K562 (cell line): ENCODE measurements around the gene CCDC187. TPM values are rescaled to one million over a fixed set of nuclear protein-coding genes. Genes with fewer than 3 reads are reported as not detected.

Experiments
- ATAC-seq: fragments of 200-7000 bp; cut with Tn5 transposase; 3 replicates; pipeline ENCODE4 v1.9.1; 2020; ENCODE audit warnings: moderate library complexity
- BruUV-seq: library from RNA; stranded (reverse); fragments of 400-500 nt; replicated peaks from 2 replicates; lab custom pipeline; 2021; lab: Mats Ljungman, UMichigan
- CTCF ChIA-PET: fragments of 300-600 bp; formaldehyde crosslinking; extraction: SDS; loops from one replicate; lab custom pipeline; 2021; ENCODE audit warnings: low intra/inter-chr PET ratio; lab: Yijun Ruan, JAX
- POLR2A ChIA-PET: fragments of 300-600, 350-650 bp; sonication (Branson Sonifier 250); formaldehyde crosslinking; extraction: SDS; loops from one replicate; lab custom pipeline; 2021; ENCODE audit warnings: antibody characterized with exemption, inconsistent platforms; lab: Yijun Ruan, JAX
- DNase-seq, 4 experiments: peaks; one replicate each; pipeline versions ENCODE4 v3.0.0 to v3.0.0-alpha.2; 2011 to 2018; ENCODE audit warnings: low spot score in 3 of 4, mixed read lengths in 3 of 4; ENCODE audit errors: extremely low read depth in 1 of 4
- FAIRE-seq: peaks from 2 replicates; lab custom pipeline; 2011; peaks lifted over from hg19 to GRCh38; lab: Jason Lieb, UNC
- H2AFZ ChIP-seq: 2 replicates; pipeline ENCODE4 v1.6.0; 2011; ENCODE audit warnings: low read depth, low read length, control low read depth, inconsistent platforms
- H3K27ac ChIP-seq: fragments of 200-600 bp; 3 replicates; pipeline ENCODE4 v1.8.0; 2011; ENCODE audit warnings: low read depth, mild to moderate bottlenecking, control low read depth, inconsistent platforms, low read length, moderate library complexity, mixed read lengths; ENCODE audit errors: extremely low read depth
- H3K27me3 ChIP-seq, 2 experiments: fragments of 300-600 bp in 1 of 2; 2 replicates in 1 of 2; 3 replicates in 1 of 2; pipeline versions ENCODE4 v1.6.0 to v1.8.0; 2011; ENCODE audit warnings: inconsistent platforms in 2 of 2, low read length in 2 of 2, mild to moderate bottlenecking in 1 of 2, mixed read lengths in 1 of 2, moderate library complexity in 1 of 2; ENCODE audit not compliant: control insufficient read depth in 2 of 2, insufficient read depth in 2 of 2
- H3K36me3 ChIP-seq: fragments of 300-600 bp; 3 replicates; pipeline ENCODE4 v1.8.0; 2011; ENCODE audit warnings: mild to moderate bottlenecking, low read length, inconsistent platforms; ENCODE audit not compliant: control insufficient read depth, insufficient read depth
- H3K4me1 ChIP-seq, 2 experiments: fragments of 200-600 bp in 1 of 2; replicated peaks in 1 of 2; 2 replicates in 1 of 2; 3 replicates in 1 of 2; pipeline versions ENCODE4 v1.5.1 to v1.8.0; 2011; ENCODE audit warnings: inconsistent platforms in 2 of 2, low read length in 2 of 2, mild to moderate bottlenecking in 1 of 2, mixed read lengths in 1 of 2, moderate library complexity in 1 of 2; ENCODE audit not compliant: control insufficient read depth in 2 of 2, insufficient read depth in 2 of 2
- H3K4me2 ChIP-seq: 2 replicates; pipeline ENCODE4 v1.6.1; 2011; ENCODE audit warnings: low read length, control low read depth, inconsistent platforms, mixed read lengths; ENCODE audit not compliant: insufficient read depth
- H3K4me3 ChIP-seq: fragments of 200-600 bp; sonication (generic), shearing (Covaris generic); 2 replicates; pipeline ENCODE4 v1.5.1; 2016; ENCODE audit warnings: control low read depth, inconsistent platforms
- H3K79me2 ChIP-seq: fragments of 200-600 bp; 3 replicates; pipeline ENCODE4 v1.8.0; 2011; ENCODE audit warnings: low read length, inconsistent platforms; ENCODE audit not compliant: control insufficient read depth, insufficient read depth
- H3K9ac ChIP-seq, 2 experiments: 2 replicates each; pipeline versions ENCODE4 v1.6.0 to v1.6.1; 2011; ENCODE audit warnings: low read depth in 2 of 2, low read length in 2 of 2, control low read depth in 1 of 2, inconsistent platforms in 1 of 2, mild to moderate bottlenecking in 1 of 2, mixed read lengths in 1 of 2; ENCODE audit not compliant: insufficient read depth in 1 of 2
- H3K9me1 ChIP-seq: one replicate; pipeline ENCODE4 v1.6.0; 2011; ENCODE audit warnings: inconsistent platforms, mild to moderate bottlenecking, low read length, moderate library complexity; ENCODE audit not compliant: control insufficient read depth, insufficient read depth
- H3K9me3 ChIP-seq: replicated peaks from 2 replicates; pipeline ENCODE4 v1.5.1; 2011; ENCODE audit warnings: low read depth, low read length, inconsistent platforms; ENCODE audit not compliant: control insufficient read depth, insufficient read depth
- H4K20me1 ChIP-seq: replicated peaks from 2 replicates; pipeline ENCODE4 v1.6.1; 2011; ENCODE audit warnings: low read length, inconsistent platforms, mixed read lengths; ENCODE audit not compliant: control insufficient read depth, insufficient read depth
- CTCF ChIP-seq, 3 experiments: IDR thresholded peaks in 2 of 3; conservative IDR thresholded peaks in 1 of 3; 2 replicates each; pipeline ENCODE4 v1.5.1; 2011 to 2012; ENCODE audit warnings: low read length in 3 of 3, mild to moderate bottlenecking in 3 of 3, control low read depth in 2 of 3, improper control_type of control experiment in 1 of 3, inconsistent platforms in 1 of 3, low read depth in 1 of 3, mixed read lengths in 1 of 3, moderate library complexity in 1 of 3; ENCODE audit not compliant: insufficient read depth in 2 of 3
- EP400 ChIP-seq: fragments of 450-650 bp; IDR thresholded peaks from 2 replicates; pipeline ENCODE4 v1.6.1; 2017; ENCODE audit warnings: antibody characterized with exemption, mild to moderate bottlenecking, moderate library complexity
- ETS1 ChIP-seq: conservative IDR thresholded peaks from 2 replicates; pipeline ENCODE4 v1.6.1; 2011; ENCODE audit warnings: low read depth, mild to moderate bottlenecking, low read length; ENCODE audit not compliant: control insufficient read depth
- MYC ChIP-seq, 2 experiments: fragments of 250-450 bp in 1 of 2; sonication (Bioruptor Pico) in 1 of 2; IDR thresholded peaks; 2 replicates each; pipeline versions ENCODE4 v1.5.1 to v1.6.1; 2012 to 2021; ENCODE audit warnings: low read depth in 2 of 2, borderline replicate concordance in 1 of 2, improper control_type of control experiment in 1 of 2, low read length in 1 of 2, mild to moderate bottlenecking in 1 of 2, moderate library complexity in 1 of 2
- POLR2G ChIP-seq: fragments of 200-400 bp; formaldehyde crosslinking; IDR thresholded peaks from 2 replicates; pipeline ENCODE4 v1.6.1; 2017; ENCODE audit warnings: low read depth, mild to moderate bottlenecking, antibody characterized with exemption, low read length, moderate library complexity
- POU5F1 ChIP-seq: fragments of 150-350 bp; IDR thresholded peaks from 2 replicates; pipeline ENCODE4 v1.6.1; 2014; ENCODE audit warnings: borderline replicate concordance, low read length, low read depth, mild to moderate bottlenecking; ENCODE audit not compliant: partially characterized antibody
- RB1 ChIP-seq: fragments of 450-650 bp; IDR thresholded peaks from 2 replicates; pipeline ENCODE4 v1.6.1; 2017; ENCODE audit warnings: low read depth, mild to moderate bottlenecking
- ZFX ChIP-seq: sonication (generic); formaldehyde crosslinking; IDR thresholded peaks from 2 replicates; pipeline ENCODE4 v1.8.0; 2022; ENCODE audit warnings: mild to moderate bottlenecking, missing genetic modification reagents, moderate library complexity
- WGBS: fragments of 100-300 bp; shearing (Covaris generic); methylation state at CpG from one replicate; pipeline ENCODE4 v1.1.6; 2016; ENCODE audit warnings: low coverage, mixed read lengths; ENCODE audit not compliant: insufficient coverage; ENCODE audit errors: missing lambda C conversion rate; 5-methylcytosine and 5-hydroxymethylcytosine counted together
- in situ Hi-C: fragments of 300-500 bp; cut with MboI; formaldehyde crosslinking; loops from 4 replicates; pipeline ENCODE4 v1.15.0; 2018; ENCODE audit warnings: inconsistent platforms, mixed read lengths
- intact Hi-C: fragments of 100-400 bp; cut with micrococcal nuclease; formaldehyde crosslinking; loops from 2 replicates; pipeline ENCODE4 v1.14.2; 2022
- polyA plus RNA-seq, 8 experiments: library from polyadenylated mRNA; depleted of rRNA in 4 of 8; stranded (reverse) in 5 of 8; unstranded in 3 of 8; fragments of >200 nt; fragmentation: Nextera tagmentation in 2 of 8; fragmentation: Illumina TruSeq in 1 of 8; extraction: Ambion mirVana in 2 of 8; extraction: Trizol in 1 of 8; gene quantifications; 2 replicates each; pipeline versions ENCODE4 v1.2.1 to v1.2.3, GENCODE V29; 2011 to 2014; ENCODE audit warnings: inconsistent platforms in 1 of 8, missing spikeins in 1 of 8
- total RNA-seq, 7 experiments: library from RNA; depleted of rRNA in 6 of 7; stranded (reverse); fragments of >200 nt in 6 of 7; fragmentation: Illumina TruSeq in 2 of 7; extraction: Trizol in 2 of 7; gene quantifications; 2 replicates each; pipeline versions ENCODE4 v1.2.1 to v1.2.3, GENCODE V29; 2011 to 2021; ENCODE audit warnings: low replicate concordance in 1 of 7

Gene CCDC187
- total and polyA plus RNA-seq, 9 of the 15 experiments (the other 6 are each of a cell fraction or from before 2014, with no cell fraction given), result not detected

- no peak for FAIRE-seq
- DNase-seq, result no peak
- 59% methylated on average over 20 of the region's 23 CpGs for WGBS
- peak overlapping the region; percentile 39; the same call in 1 of the 2 replicates for H2AFZ ChIP-seq
- no peaks in the 10 kb centered on the region for H3K27me3 ChIP-seq
- BruUV-seq, result no TSS peak
- in situ Hi-C loops (loop anchor here (25.0 kb wide), 1 partner anchor 294 kb away; no protein-coding TSS in a partner anchor), intact Hi-C loops (no loop called here)
- H3K4me1 ChIP-seq, result peaks cover 19 to 97% of the 10 kb centered on the region in 2 experiments
- TF ChIP-seq EP400 (no peak), ZFX (peak; percentile 56), CTCF (IDR thresholded peaks at IDR 0.05 in 2 of 3, conservative IDR thresholded peaks at IDR 0.05 in 1 of 3; ENCODE audit: insufficient read depth in 2 of 3, low read depth in 1 of 3, low read length in 3 of 3) (0 out of 6 replicates have a peak, but pooled peaks of 1 of the 3 experiments have one; percentile 2), POU5F1 (no peak), ETS1 (0 out of 2 replicates have a peak, but pooled peaks have one; percentile 3), MYC (IDR thresholded peaks at IDR 0.05; ENCODE audit: low read depth, low read length) (no peak), MYC (CRISPR knock-in tag; IDR thresholded peaks at IDR 0.05; ENCODE audit: borderline replicate concordance, low read depth) (0 out of 2 replicates have a peak, but pooled peaks have one; percentile 29), RB1 (0 out of 2 replicates have a peak, but pooled peaks have one; percentile 15), POLR2G (peak; percentile 62; the same call in 1 of the 2 replicates)
- peak overlapping the region; percentile 45; the same call in 1 of the 2 replicates for H3K4me3 ChIP-seq
- peaks cover 11% of the 10 kb centered on the region; the same call in 1 of the 3 replicates for H3K36me3 ChIP-seq
- H3K9ac ChIP-seq, result peak overlapping the region; percentile 49 to 91
- CTCF ChIA-PET, result no interaction called here
- peaks cover 6% of the 10 kb centered on the region for H3K9me1 ChIP-seq
- POLR2A ChIA-PET, result no interaction called here
- no peaks in the 10 kb centered on the region for H4K20me1 ChIP-seq
- H3K27ac ChIP-seq, result peak overlapping the region; percentile 80; the same call in 2 of the 3 replicates
- no peaks in the 10 kb centered on the region for H3K9me3 ChIP-seq
- no peak for ATAC-seq
- H3K4me2 ChIP-seq, result peak overlapping the region; percentile 60
- no peaks in the 10 kb centered on the region for H3K79me2 ChIP-seq
Observed at GRCh38 chr9:136343121-136343883, 39.4 kb upstream of the CCDC187 start.
